GM18858 (cell line): ENCODE measurements around the gene EEF2K.

Experiments used
- ATAC-seq: cut with Tn5 transposase; IDR thresholded peaks from one replicate; pipeline ENCODE4 v1.9.1; 2021; ENCODE audit not compliant: unreplicated experiment

The EEF2K gene

DNA sequence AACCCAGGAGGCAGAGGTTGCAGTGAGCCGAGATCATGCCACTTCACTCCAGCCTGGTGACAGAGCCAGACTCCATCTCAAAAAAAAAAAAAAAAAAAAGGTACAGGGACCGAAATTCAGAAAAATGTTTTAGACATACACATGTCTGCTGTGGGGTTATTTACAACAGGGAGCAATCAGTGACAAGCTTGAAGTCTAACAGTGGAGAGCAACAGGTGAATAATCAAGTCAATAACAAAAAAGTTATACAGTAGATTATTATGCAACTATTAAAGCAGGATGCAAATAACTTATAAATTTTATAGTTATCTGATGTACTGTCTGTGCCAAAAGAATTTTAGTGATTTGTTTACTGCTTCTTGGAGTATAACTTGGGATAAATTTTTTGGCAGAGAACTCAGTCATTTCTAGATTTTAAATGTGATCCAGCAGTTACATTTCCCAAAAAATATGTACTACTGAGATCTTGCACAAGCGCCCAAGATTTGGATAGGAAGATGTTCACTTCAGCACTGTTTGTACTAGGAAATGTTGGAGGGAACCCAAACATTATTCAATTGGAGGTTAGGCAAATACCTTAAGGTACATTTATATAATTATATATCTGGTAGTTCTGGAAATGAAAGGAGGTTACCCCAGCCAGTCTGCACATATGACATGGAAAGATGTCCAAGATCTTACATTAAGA is 34.1 kb downstream of the EEF2K start:
- no peak for ATAC-seq

DNA sequence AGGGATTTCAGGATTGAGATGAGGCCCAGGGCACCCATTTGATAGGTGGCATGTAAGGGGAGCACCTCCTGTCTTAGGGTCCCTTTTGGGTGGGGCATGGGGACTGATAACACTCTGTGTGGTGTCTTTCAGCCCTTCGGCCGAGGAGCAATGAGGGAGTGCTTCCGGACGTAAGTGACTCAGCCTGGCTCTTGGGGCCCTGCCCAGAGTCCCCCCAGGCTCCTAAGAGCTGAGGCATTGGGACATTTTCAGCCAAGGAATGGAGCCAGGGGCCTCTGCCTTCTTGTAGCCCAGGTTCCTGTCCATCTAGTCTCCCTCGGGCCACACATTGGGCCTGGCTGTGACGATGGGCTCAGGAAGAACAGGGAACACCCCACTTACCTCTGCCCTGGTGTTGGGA is 44.4 kb downstream of the EEF2K start:
- ATAC-seq: no peak

DNA sequence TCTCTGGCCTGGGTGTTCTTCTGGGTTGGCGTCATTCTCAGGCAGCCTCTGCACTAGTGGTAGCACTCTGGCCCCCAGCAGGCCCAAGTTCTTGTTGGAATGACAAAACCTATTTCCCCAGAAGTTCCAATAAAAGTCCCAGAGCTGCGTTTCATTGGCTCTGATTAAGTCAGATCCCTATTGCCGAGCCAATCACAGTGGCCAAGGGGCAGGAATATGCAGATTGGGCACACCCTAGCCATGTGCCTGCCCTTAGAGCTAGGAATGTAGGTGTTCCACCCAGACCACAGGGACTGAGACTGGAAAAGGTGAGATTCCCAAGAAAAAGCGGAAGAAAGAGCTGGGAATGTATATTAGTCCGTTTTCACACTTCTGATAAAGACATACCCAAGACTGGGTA is 46.2 kb downstream of the EEF2K start:
- no peak for ATAC-seq

DNA sequence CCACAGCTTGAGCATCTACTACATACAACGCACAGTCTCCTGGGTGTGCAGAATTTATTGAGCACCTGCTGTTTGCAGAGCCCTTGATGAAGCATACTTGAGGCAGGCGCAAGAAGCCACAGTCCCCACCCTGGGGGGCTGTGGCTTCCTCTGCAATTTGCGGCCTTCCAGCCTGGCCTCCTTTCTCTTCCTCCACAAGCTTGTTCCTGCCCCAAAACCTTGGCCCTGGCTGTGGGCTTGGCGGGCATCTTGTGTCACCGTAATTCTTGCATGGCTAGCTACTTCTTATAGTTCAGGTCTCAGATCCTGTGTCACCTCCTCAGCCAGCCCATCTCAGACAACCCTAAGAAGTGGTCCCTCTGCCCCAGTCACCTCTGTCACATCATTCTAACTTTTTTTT is 47.2 kb downstream of the EEF2K start:
- ATAC-seq: no peak

DNA sequence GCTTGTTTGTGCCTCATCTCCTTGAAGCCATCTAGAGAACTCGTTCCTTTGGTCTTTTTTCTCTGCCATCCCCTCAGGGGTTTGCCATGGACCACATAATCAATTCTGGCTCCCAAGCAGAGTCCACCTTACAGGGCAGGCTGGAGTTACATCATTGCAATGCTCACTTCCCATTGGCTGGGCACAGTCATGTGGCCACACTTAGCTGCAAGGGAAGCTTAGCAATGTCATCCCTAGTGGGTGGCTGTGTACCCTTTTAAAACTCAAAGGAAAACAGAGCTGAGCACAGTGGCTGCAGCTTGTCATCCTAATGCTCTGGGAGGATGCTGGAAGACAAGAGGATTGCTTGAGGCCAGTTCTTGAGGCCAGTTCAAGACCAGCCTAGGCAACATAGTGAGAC is 49.3 kb downstream of the EEF2K start:
- ATAC-seq: no peak

DNA sequence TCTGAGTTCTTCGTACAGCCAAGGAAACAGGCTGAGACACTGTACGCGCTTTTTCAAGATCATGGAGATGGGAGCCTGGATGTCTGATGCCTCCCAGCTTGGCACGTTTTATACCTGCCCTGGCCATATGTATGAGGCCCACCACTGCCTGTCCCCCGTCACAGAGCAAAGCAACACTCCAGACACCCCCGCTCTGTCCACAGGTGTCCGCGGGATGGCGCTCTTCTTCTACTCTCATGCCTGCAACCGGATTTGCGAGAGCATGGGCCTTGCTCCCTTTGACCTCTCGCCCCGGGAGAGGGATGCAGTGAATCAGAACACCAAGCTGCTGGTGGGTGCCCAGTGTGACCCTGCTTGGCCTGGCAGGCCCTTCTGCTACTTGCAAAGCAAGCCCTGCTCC is 51.4 kb downstream of the EEF2K start:
- ATAC-seq: no peak

DNA sequence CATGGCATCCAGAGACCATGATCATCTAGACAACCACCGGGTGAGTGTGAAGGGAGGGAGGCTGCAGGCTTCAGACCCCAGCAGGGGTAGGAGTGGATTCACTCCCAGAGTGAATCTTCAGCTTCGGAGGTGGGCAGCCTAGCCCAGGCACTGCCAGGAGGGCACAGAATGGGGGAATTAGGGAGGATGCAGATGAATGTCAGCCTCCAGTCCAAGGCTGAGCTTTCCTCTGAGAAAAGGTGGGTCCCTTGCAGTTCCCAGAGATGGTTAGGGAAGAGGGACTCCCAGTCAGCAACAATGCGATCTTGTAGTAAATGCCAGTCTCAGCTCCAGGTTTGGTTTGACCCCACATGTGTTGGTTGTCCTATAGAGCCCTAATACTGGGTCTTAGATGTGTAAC is 54.4 kb downstream of the EEF2K start:
- ATAC-seq: no peak

DNA sequence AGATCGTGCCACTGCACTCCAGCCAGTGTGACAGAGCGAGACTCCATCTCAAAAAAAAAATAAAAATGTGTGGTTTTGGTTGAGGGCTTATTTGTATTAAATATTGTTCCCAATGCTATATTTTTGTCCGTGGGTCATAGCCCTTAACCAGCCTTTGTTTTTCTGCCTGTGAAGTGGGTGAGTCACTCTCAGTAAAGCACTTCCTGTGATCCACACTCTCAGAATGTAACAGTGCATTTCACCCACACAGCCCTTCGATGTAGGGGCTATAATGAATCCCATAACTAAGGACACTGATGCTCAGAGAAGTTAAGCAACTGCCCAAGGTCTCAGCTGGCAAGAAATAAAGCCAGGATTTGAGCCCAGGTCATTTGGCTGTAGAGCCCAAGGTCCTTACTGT is 56.4 kb downstream of the EEF2K start:
- ATAC-seq: no peak

DNA sequence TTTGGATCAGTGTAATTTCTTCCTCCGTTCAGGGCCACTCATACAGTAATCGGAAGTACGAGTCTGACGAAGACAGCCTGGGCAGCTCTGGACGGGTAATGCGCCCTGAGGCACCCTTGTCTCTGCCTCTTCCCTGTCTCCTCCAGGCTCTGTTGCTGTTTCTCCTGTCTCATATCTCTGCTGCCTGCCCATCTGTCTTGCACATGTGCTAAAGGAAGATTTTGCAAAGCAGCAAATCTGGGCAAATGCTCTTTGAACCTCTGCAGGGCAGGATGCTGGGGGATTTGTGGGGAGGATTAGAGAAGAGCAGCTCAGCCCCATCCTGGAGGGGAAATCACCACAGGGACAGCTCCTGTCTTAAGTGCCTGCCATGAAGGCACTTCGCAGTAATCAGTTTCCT is 58.7 kb downstream of the EEF2K start:
- ATAC-seq: no peak

DNA sequence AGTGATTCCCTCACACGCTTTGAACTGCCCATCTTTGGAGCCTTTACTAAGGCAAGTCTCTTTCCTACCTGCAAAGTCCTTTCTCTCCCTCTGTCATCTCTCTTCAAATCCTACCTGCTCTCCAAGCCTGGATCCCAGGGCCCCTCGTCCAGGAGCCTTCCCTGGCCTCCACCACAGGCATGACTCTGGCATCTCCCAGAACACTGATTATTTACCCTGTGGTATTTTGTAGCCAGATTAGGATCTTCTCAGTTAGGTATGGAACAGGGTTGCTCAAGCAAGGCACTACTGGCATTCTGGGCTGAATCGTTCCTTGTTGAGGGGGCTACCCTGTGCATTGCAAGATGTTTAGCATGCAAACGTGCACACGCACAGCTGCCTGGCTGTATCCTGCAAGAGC is 59.3 kb downstream of the EEF2K start:
- no peak for ATAC-seq

DNA sequence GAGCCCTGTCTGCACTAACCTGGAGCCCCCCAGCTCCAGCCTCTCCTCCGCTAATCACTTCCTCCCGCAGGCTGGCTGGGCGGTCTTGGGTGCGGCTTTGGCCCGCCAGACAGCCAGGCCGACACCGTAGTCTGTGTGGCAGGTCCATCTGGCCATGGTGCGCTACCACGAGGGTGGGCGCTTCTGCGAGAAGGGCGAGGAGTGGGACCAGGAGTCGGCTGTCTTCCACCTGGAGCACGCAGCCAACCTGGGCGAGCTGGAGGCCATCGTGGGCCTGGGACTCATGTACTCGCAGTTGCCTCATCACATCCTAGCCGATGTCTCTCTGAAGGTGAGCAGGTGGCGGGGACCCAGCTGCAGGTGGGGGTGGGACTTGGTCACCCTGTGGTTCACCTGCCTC is 60.5 kb downstream of the EEF2K start:
- ATAC-seq: no peak

DNA sequence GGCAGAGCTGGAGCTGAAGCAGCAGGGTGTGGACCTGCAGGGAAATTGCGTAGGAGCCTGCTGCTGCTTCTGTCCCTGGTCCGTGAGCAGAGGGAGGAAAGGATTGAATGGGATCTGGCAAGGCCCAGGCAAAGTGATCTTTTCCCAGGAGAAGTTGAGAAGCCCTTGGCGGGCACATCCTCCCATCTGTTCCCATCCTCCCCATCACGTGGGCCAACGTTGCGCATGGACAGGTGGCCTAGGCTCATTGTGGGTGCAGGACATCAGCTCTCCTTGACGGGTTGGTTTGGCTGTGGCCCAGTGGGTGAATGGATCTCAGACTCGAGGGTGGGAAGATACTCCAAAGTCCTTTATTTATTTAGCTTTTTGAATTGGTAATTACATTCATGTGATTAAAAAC is 61.7 kb downstream of the EEF2K start:
- ATAC-seq: no peak

DNA sequence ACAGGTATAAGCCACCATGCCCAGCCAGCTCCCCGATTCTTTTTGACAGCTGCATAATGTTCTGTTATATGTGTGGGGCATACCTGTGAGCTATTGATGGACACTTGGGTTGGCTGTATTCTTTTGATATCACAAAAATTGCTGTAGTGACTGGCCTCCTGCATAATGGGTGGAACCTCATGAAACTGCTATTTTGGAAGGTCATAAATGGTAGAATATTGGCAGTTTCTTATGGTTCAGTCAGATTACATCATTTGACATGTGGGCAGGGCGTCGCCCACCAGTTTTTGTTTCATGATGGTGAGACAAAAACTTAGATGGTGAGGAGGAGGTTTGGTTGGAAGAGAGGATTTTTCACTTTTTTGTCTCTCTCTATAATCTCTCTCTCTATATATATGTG is 64.4 kb downstream of the EEF2K start:
- ATAC-seq: no peak

DNA sequence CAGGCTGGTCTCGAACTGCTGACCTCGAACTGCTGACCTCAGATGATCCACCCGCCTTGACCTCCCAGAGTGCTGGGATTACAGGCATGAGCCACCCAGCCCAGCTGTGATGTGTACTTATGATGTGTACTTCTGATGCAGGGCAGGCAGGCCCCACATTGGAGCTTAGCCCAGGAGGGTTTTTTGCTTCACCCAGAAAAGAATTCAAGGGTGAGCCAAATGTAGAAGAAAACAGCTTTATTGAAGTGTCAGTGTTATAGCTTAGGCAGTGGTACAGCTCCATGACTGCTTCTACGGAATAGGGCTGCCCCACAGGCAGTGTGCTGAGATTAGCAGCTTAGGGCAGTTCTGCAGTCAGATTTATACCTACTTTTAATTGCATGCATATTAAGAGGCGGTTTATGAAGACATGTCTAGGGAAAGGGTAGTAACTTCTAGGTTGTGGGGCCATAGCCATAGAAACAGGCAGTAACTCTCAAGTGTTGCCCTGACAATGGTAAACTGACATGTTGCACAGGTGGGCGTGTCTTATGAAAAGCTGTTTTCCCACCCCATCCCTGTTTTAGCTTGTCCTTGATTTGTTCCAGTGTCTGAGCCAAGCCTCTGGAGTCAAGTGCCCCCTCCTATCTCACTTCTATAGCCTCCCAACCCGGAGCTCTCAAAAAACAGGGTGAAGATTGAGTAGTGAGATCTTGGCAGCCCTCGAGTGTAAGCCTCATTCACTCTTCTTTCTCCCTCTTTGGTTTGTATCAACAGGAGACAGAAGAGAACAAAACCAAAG is 67.0 kb downstream of the EEF2K start:
- no peak for ATAC-seq

DNA sequence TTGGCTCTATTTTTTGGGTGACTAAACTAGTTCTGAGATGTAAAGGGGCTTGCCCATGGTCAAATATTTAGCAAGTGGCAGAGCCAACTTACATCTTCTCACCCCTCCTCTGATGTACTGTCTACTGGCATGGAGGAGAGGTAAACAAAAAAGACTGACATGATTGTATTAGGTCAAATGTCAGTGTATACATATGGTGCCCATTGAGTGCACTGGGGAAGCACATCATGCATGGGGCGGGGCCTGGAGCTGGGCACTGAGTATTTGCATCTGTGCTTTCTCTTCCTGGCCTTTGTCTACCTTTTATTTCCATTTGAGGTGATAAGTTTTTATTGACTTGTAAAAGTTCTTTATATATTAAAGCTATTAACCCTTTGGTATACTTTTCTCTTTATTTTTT is 68.8 kb downstream of the EEF2K start:
- no peak for ATAC-seq

DNA sequence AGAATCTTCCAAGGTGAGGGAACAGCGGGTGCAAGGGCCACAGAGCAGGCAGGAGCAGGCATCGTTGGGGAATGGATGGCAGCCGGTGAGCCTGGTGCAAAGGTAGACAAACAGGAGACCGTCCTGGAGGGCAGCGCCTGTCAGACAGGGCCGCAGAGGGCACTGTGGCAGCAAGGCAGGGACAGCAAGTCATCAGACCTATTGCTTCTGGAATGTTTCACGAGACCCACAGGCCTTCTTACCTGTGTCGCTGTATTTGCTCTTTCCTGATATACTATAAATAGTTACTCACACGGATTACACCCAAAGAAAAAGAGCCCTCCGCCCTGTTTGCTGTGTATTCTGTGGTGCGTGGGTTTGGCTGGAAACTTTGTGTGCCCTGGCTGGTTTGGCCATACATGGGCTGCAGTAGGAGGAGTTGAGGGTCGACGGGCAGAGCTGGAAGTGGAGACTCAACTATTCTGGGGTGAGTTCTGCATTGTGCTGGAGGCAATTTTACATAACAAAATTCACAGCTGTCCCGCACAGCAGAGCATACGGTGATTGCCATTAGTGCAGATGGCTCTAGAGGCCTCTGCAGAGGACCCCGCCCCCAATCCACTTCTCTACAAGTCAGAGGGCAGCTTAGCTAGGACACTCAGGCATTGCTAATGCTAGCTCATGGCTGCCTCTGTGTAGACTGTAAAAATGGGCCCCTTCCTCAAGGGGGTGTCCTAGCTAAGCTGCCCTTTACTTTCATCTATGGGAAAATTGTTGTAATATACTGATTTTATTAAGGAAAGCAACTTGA is 72.6 kb downstream of the EEF2K start:
- ATAC-seq: no peak

DNA sequence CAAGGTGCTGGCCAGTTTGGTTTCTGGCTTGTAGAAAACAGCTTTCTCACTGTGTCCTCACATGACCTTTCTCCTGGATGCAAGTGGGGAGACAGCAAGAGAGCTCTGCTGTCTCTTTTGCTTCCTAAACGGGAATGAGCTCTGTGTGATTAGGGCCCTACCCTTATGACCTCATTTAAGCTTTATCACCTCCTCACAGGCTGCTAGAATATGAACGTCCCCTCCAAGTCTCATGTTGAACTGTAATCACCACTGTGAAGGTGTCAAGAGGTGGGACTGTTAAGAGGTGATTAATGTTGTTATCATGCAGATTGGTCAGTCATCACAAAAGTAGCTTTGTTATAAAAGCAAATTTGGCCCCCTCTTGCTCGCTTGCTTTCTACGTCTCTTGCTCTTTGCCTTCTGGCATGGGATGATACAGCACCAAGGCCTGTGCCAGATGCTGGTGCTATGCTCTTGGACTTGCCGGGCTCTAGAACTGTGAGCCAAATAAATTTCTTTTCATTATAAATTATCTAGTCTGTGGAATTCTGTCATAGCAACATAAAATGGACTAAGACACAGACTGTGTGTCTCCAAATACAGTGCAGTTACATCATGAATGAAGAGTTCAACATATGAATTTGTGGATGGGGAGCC is 76.3 kb downstream of the EEF2K start:
- no peak for ATAC-seq

DNA sequence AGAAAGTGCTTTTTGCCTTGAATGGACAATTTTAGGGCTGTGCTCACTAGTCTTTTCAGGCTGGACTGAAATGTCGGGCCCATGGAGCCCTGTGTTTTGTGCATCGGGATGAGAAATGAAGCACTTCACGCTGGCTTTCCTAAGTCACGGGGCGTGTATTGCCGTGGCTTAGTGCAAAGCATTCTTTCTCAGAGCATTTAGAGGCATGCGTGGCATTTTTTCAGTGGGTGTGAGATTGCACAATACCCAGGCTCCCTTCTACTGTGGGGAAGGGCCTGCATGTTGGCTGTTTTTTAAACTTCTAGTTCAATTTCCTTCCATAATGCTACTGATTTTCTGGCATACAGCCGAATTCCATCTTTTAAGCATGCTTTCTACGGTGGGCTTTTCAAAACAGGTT is 78.6 kb downstream of the EEF2K start:
- no peak for ATAC-seq

DNA sequence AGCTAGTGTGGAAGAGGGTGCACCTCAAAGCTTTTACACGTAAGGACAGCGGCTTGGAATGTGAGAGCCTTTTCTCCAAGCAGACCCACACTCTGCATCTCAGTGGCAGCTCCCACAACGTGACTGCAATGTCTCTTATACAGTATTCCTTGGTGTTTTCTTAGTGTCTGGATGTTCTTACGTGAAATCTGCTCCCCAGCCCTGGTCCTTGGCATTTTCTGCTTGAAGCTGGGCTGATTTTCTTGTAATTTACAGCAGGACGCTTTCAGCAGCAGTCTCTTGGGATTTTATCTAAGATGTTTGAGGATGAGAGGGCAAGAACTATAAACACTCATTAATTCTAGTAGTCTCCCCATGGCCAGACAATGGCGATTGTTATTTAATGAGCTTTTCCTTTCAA is 79.0 kb downstream of the EEF2K start:
- no peak for ATAC-seq

DNA sequence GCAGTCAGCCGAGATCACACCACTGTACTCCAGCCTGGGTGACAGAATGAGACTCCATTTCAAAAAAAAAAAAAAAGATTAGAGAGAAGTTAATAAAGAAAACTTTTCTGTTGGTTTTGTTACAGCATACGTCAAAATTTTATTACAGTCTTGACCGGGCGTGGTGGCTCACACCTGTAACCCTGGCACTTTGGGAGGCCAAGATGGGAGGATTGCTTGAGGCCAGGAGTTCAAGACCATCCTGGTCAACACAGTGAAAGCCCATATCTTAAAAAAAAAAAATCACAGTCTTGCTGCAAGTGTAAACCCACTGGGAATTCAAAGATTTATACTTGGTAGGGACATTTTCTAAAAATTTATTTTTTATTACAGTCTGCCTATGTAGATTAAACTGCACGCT is 84.9 kb downstream of the EEF2K start:
- no peak for ATAC-seq

DNA sequence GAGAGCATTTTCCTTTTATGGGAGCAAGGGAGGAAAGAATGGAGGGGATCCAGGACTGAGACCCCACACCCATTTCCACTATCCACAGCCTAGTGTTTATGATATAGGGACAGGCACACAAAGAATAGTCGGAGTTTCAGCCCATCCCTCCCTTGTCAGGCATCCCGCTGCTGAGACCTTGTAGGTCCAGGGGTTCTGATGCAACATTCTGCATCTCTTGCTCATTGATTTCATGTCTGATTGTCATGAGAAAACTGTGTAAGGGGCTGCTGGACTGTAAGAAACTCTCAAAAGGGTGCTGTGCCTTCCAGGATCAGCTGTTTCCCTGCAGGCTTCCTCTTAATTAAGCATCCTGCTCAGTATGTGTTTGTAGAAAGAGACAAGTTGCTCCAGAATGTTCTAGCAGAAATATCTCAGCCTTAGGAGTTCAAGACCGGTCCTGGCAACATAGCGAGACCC is 85.8 kb downstream of the EEF2K start:
- ATAC-seq: no peak
